Limb (tissue), 2 donors: Measurements from ENCODE around the gene TM7SF2.
"Not testable (repeated sequence)": the region's sequence is repeated elsewhere in the genome, so short reads cannot be mapped to it uniquely, and the experiment has no call there.

Experiments
- DNase-seq, 2 donors: peaks; one replicate each; pipeline ENCODE4 v3.0.0-alpha.2; 2016; ENCODE audit errors: extremely low spot score in 2 of 2

The TM7SF2 gene

DNA sequence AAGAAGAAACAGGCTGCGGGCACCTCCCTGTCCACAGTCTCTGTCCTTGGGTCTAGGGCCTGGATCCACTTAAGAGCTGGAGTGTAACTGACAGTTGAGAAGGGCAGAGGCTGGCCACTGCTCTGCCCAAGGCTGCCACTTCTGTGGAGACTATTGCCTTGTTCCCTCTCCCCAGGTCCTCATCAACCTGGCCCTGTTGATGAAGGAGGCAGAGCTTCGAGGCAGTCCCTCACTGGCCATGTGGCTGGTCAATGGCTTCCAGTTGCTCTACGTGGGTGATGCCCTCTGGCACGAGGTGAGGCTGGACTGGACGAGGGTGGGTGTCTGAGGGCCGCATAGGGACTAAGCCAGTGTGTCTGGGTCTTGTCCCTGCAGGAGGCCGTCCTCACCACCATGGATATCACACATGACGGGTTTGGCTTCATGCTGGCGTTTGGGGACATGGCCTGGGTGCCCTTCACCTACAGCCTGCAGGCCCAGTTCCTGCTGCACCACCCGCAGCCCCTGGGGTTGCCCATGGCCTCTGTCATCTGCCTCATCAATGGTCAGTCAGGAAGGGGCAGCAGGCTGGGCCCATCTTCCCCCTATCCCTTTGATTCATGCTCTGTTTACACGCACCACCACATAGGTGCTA, 3.0 kb downstream of the TM7SF2 start:
- DNase-seq, result no peak

DNA sequence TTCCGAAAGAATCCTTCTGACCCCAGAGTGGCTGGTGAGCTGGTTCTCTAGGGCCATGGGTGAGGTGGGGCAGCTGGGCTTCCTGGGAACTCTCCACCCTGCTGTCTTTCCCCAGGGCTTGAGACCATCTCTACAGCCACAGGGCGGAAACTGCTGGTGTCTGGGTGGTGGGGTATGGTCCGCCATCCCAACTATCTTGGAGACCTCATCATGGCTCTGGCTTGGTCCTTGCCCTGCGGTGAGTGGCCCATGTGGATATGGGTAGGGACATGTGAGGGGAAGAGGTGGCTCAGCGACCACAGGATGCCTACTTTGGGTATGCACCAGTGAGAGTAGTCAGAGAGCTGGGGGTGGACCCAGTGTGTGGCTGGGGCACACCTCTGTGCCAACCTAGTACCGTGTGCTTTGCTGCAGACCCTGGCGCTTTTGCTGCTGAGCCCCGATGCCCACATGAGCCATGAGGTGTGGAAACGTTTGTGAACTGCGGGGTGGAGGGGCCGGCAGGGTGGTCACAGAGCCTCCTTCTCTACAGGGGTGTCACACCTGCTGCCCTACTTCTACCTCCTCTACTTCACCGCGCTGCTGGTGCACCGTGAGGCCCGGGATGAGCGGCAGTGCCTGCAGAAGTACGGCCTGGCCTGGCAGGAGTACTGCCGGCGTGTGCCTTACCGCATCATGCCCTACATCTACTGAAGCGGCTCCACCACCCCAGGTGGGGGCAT, 3.9 kb downstream of the TM7SF2 start:
- no peak for DNase-seq

DNA sequence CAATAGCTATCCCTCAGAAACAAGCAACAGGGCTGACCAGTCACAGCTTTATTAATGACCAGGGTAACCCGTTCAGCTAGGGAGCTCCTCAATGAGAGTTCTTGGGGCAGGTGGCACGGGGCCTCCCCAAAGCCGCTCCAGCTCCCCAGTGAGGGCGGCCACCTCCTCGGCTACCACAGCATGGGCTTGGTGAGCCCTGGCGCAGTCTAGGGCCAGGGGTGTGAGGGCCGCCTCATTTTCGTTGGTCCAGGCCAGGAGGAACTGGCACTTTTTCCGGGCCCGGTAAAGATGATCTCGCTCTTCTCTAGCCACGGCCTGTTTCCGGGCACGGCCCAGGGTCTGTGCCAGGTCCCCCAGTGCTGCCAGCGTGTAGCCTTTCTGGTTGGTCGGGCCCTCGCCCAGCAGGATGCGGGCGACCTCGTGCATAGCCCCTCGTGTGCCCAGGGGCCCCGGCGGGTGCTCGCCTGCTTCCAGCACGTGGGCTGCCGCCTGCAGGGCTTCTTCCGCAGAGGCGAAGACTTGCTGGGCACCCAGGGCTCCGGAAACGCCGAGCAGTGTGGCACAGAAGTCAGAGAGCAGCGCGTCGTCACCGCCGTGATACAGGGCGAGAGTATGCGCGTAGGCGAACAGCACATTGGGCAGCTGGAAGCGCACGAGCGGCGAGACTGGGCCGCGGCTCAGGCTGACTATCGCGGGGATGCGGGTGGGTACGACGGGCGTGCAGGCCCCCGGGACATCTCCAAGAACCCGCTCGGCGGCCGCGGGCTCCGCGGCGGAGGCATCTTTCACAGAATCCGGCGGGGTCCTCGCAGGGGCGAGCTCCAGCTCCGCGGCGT, 4.9 kb downstream of the TM7SF2 start:
- DNase-seq, result no peak

DNA sequence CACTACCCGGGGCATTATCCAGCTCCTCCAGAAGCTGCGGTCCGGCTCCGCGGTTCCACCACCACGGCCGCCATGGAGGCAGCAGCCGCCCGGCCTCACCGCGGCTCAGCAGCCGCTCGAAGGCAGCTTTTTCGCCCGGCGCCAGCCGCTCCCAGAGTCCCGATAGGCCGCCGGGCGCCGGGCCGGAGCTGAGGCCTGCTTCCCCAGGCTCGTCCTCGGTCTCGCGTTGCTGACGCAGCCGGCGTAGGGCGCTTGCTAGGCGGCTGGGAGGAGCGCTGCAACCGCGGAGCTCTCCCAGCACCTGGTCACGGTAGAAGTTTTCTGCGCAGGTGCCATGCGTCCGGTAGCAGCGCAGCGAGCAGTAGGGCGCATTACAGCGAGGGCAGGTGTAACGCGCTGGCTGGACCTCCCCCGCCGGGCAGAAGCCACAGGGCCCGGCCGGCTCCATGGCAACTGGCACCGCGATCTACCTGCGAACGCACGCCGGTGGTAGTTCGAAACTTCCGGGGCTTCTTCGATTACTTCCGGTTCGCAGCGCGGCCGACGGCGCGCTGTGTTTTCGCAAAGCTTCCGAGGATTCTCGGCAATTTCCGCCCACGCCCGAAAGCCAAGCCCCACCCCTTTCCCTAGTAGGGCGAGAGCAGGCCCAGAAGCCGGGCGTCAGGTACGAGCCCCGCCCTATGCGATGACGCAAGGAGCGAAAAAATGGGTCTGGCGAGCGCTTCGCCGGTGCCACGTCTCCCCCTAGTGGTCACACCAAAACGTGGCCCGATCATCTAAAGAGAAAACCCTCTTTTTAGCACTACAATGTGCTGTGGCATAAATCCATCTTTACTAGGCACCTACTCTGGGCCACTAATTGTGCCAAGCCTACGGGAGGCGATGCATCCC, 5.8 kb downstream of the TM7SF2 start, which contains the start of gene ZNHIT2:
Gene ZNHIT2, minus strand, starts transcription at position 496 of the 891 bp plus-strand sequence. Its CDS starts 48 bp downstream, at position 448.
- peak; percentile 99 for DNase-seq

DNA sequence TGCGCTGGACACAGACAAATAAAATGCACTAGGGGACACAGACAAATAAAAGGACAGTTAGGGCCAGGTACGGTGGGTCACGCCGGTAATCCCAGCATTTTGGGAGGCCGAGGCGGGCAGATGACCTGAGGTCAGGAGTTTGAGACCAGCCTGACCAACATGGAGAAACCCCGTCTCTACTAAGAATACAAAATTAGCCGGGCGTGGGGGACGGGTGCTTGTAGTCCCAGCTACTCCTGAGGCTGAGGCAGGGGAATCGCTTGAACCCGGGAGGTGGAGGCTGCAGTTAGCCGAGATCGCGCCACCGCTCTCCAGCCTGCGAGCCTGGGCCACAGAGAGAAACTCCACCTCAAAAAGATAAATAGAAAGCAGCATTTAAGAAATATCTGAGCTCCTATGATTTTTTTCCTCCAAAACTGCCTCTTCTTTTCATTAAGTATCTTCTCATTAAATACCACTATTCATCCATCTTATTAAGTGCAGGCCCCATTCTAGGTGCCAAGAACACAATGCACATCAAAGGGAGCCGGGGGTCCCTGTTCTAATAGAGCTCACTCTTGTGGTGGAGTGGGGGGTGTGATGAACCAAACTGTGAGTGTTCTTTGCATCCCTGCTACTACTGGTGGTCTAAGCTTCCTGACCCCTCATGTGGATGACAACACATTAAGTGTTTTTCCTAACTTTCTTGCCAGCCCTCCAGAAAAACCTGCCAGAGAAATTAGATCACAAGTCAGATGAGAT, 6.6 kb downstream of the TM7SF2 start:
- no peak for DNase-seq

DNA sequence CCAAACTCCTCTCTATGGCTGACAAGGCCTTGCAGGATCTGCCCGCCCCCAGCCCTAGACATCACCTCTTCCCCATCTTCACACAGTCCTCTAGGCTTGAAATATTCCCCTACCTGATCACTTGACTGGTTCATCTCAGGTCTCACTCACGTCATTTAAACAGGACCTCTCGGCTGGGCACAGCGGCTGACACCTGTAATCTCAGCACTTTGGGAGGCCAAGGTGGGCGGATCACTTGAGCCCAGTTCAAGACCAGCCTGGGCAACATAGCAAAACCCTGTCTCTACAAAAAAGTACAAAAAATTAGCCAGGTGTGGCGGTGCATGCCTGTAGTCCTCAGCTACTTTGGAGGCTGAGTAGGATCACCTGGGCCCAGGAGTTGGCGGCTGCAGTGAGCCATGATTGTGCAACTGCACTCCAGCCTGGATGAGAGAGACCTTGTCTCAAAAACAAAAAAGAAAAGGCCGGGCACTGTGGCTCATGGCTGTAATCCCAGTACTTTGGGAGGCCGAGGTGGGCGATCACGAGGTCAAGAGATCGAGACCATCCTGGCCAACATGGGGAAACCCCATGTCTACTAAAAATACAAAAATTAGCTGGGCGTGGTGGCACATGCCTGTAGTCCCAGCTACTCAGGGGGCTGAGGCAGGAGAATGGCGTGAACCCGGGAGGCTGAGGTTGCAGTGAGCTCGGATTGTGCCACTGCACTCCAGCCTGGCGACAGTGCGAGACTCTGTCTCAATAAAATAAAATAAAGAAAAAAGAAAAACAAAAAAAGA, 7.4 kb downstream of the TM7SF2 start:
- DNase-seq, result not testable (repeated sequence)

DNA sequence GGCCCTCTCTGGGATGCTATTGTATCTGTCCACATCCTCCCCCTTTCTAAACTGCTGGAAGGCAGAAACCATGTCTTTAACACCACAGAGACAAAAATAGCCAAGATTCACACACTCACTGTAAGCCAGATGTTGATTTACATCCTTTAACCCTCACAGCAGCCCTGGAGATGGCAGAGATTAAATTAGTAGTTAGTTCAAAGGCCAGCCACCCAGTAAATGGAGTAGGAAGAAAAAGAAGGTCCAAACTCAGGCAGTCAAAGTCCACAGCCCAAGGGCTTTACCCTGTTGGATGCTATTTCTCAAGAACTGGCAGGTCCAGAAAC, 8.0 kb downstream of the TM7SF2 start:
- DNase-seq, result no peak

DNA sequence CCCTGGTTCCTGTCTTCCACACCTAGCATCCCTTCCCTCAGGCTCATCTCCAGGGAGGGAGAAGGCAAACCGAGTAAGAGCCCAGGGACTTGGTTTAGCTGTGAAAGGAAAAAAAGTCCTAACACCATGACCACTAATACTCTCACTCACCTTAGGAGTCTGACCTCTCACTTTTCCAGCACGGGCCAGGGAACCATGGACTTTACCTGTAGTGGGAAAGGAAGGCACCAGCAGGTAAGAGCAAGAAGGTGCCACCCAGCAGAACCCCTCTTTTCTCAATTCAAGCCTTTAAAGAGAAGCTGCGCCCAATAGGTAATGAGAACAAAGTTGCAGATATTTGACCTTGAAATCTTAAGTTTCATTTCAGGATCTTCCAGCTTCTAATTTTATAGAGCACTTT, 9.2 kb downstream of the TM7SF2 start:
- no peak for DNase-seq

DNA sequence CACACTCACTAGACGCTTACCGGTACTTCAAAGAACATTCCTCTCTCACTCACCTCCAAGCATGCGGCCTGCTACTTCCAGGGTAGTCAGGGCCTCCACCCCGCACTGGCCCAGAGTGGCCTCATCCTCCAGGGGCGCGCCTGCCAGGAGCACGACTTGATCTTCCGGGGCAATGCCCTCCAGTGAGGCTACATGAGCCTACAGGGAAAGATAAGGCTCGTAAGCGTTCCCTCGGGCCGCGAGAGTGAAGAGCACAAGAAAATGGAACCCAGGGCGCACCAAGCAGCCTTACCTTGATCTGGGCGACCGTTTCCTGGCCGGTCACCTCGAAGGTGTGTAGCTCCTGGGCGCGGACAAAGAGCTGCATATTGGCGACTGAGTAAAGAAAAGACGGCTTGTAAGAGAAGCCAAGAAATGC, 9.8 kb downstream of the TM7SF2 start:
- DNase-seq, result no peak

DNA sequence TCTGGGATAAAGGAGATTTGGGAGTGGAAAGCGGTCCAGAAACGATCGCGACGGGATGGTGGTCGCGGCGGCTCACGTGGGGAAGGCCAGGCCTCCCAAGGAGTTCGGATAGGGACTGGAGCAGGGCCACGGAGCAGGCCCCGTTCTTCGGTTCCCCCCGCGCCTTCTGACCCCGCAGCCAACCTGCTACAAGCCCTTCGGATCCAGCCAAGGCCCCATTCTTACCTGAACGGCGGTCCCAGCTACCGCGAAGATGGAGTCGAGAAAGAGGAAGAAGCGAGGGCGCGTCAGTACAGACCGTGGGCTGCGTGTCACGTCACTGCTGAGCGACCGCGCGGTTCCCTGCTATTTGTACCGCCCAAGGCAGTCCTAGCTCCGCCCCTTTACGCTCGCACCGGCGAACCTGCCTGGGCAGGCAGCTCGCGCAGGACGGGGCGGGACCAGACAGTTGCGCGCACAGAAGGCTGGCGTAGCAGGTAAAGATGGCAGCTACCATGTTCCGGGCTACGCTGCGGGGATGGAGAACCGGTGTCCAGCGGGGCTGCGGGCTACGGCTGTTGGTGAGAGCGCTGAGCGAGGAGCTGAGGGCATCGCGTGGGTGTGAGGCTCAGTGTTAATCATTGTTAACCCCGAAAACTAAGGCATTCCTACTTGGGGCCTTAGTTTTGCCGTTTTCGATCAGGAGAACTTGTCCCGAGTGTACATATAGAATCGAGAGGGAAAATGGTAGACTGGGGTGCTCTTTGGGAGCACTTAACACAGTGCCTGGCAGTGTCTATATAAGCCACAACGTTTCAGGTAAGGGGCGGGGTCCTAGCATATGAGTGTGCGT, 10.4 kb downstream of the TM7SF2 start, which contains the start of the genes FAU and MRPL49:
Gene FAU, minus strand, starts transcription at position 270 of the 832 bp plus-strand sequence. CDS start 321 bp downstream, outside the sequence.
Gene MRPL49, plus strand, starts transcription at position 457 of the 832 bp plus-strand sequence. Its CDS starts 26 bp downstream, at position 483.
- DNase-seq, result peak; percentile 97

DNA sequence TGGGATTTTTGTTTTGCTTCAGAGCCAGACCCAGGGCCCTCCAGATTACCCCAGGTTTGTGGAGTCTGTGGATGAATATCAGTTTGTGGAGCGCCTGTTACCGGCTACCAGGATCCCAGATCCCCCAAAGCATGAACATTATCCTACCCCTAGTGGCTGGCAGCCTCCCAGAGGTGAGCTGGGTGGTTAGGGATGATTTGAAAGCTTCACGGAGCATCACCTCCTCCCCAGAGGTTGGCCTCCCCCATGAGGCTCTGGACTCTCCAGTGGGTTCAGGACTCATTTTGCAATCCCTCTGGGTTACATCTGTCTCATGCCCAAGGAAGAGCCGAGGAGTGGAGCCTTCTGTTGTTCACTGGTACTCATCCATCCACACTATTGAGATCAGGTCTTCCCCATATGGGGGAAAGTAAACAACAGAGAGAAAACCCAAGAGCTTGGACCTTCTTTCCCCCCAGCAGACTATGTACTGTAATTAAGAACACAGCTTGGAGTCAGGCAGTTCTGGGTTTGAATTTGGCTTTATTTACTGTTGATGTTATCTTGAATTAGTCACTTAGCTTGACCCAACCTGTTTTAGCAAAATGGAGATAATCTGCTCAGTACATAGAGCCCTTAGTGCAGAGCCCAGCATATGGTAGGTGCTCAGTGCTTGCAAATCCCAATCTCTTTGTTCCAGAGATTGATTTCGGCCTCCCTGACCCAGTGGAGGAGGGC, 13.0 kb downstream of the TM7SF2 start:
- peak in 1 of 2 donors; percentile 16 for DNase-seq

DNA sequence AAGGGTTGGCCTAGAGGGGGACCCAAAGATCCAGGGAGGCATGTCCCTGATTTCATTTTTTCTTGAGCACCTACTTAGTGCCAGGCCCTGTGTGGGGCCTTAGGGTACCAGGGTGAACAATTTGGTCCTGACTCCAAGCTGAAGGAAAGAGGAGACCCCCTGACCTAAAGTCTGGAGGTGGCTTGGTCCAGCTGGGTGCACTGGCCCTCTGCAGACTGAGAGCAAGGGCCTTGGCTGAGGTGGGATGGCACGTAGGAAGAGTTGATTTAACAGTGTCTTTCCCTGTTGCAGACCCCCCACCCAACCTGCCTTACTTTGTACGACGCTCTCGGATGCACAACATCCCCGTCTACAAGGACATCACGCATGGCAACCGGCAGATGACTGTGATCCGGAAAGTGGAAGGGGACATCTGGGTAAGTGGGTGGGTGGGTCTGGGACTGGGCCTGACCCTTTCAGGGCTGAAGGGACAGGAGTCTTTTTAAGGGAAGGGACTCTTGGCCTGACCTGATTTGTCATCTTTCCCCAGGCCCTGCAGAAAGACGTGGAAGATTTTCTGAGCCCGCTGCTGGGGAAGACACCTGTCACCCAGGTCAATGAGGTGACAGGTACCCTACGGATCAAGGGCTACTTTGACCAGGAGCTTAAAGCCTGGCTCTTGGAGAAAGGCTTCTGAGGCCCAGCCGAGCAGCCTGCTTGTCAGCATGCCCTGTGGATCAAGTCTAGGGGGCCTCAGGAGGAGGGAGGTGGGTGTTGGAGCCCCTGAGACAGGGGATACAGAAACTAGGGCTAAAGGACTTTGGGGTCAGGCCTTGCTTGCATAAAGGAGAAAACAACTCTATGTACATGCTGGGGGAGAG, 13.8 kb downstream of the TM7SF2 start:
- peak in 1 of 2 donors; percentile 16 for DNase-seq

DNA sequence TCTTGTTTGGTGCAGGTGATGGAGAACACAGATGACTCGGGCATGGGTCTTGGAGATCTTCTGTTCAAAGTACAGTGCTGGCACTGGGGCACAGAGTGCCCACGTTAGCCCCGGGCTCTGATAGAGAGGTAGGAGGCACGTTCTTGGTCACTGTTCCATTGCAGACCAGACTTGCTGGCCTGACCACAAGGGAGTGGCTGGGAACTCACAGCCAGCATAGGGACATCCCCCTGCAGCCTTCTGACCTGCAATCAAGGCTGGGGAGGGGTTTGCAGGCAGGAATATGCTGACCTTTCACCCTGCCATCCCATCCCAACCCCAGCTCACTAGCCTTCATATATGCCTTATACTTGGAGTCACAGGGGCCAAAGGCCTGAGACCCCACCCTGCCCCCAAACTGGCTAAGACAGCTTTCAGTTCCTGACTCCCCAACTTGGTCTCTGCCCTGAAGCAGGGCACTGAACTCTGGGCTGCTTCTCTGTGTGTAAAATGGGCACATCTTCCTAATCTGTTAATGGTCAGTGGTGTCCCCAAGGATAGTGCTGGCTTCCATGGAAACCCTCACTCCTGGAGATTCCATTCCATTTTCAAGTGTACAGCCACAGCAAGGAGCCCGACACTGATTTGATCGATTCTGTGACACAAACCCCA, 15.1 kb downstream of the TM7SF2 start:
- DNase-seq, result no peak

DNA sequence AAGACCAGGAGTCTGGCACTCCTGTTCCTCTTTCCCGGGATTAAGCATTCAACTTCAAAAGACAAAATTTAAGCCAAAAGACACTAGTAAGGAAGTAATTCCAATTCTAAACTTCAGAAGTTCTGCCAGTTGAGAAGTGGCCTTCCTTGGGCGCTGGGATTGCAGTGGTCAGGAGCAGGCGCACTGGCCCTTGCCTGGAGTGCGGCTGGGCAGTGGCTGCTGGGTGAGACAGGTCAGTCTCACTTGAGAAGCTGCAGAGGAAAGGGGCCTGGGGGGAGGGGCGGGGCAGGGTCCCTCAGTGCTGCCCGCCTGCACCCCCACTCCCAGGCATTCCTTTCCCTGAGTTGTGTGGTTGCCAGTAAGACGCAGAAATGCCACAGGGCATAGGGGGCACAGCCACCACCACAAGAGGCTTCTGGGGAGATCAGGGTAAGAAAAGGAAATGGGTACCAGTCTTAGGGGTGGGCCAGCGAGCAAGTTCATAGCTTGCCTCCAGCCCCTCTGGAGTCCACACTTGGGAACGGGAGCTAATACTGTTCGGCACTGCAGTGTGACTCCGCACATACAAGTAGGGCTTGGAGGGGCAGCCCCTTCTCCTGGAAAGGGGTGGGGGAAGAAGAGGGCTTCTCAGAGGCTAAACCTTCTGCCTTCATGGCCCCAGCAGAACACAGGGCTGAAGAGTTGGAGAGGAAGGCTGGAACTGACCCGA, 16.0 kb downstream of the TM7SF2 start:
- DNase-seq, result no peak

DNA sequence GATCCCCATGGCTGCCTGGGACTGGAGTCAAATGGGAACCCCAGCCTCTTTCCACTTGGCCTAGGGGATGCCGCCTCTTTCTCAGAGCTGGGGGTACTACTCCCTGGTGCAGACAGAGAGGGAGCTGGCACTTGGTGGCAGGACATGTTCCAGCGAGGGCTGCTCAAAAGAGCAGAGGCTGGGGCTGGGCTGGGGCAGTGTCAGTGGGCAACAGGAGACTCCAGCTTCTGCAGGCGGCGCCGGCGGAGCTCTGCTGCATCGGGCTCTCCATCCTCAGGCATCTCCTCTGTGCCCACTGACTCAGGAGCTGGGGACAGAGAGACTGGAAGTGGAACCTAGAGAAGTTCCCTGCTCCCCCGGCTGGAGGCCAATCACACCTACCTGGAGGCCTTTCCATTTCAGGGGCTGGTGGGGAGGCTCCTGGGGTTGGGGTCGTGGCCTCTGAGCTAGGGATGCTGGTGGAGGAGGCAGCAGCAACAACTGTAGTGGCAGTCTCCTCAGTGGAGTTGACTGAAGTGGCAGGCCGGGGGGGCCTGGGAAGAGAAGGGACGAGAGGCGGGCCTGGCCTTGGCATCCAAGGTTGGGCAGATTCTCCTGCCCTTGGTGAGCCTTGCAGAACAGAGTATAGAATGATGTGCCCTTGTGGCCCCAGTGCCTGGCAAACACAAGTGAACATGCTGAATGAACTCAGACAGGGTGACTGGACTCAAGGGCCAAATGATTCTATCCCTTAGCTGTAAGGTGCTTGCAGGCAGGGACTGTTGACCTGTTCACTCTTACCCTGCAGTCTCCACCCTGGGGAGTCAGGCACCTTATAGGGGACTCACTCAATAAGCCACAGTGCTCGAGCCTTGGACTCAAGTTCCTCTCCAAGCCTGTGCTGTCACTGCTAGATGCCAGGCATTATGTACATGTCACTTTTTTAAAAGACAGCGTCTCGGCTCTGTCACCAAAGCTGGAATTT, 16.8 kb downstream of the TM7SF2 start:
- no peak for DNase-seq
